GM18507 (cell line): ENCODE data around the gene CHRDL2.

ENCODE experiments used
- DNase-seq: peaks from one replicate; pipeline ENCODE4 v3.0.0; 2011; ENCODE audit warnings: low read depth; ENCODE audit not compliant: insufficient read length; ENCODE audit errors: extremely low spot score
- FAIRE-seq: peaks from 2 replicates; lab custom pipeline; 2011; peaks lifted over from hg19 to GRCh38; lab: Jason Lieb, UNC

CHRDL2 gene

GRCh38 chr11:74749127-74749964, 18.1 kb upstream of the CHRDL2 start:
- FAIRE-seq (peak; percentile 33), DNase-seq (no peak)

GRCh38 chr11:74748211-74749126, 17.2 kb upstream of the CHRDL2 start, which contains the start of gene RNF169:
TSS of gene RNF169 (plus strand) at chr11:74748849. CDS start at chr11:74748881, 32 bp downstream.
- FAIRE-seq, result peak; percentile 86
- DNase-seq, result peak; percentile 94

- FAIRE-seq (no peak), DNase-seq (no peak)
Observed at GRCh38 chr11:74746868-74747267, 15.6 kb upstream of the CHRDL2 start.

GRCh38 chr11:74744277-74744676, 13.1 kb upstream of the CHRDL2 start:
- FAIRE-seq (no peak), DNase-seq (no peak)

- DNase-seq (no peak), FAIRE-seq (no peak)
Observed at GRCh38 chr11:74743640-74744039, 12.4 kb upstream of the CHRDL2 start.

GRCh38 chr11:74742070-74742469, 10.8 kb upstream of the CHRDL2 start:
- FAIRE-seq (no peak), DNase-seq (no peak)

- DNase-seq (no peak), FAIRE-seq (peak; percentile 56)
Observed at GRCh38 chr11:74739546-74740270, 8.5 kb upstream of the CHRDL2 start.

- no peak for FAIRE-seq
Observed at GRCh38 chr11:74736031-74736430, 4.8 kb upstream of the CHRDL2 start.

GRCh38 chr11:74735365-74735928, 4.2 kb upstream of the CHRDL2 start:
- no peak for DNase-seq
- no peak for FAIRE-seq

More at GRCh38 chr11:74736031-74736430, 4.8 kb upstream of the CHRDL2 start:
- DNase-seq, result no peak

GRCh38 chr11:74734559-74734925, 3.3 kb upstream of the CHRDL2 start:
- FAIRE-seq (no peak), DNase-seq (no peak)

GRCh38 chr11:74730571-74731260, 510 bp downstream of the CHRDL2 start:
- FAIRE-seq (no peak), DNase-seq (no peak)

- DNase-seq (no peak), FAIRE-seq (no peak)
Observed at GRCh38 chr11:74729397-74729796, 1.8 kb downstream of the CHRDL2 start.

- FAIRE-seq, result peak; percentile 78
- DNase-seq, result peak; percentile 72
Observed at GRCh38 chr11:74726547-74727182, 4.6 kb downstream of the CHRDL2 start.

GRCh38 chr11:74725701-74726100, 5.5 kb downstream of the CHRDL2 start:
- DNase-seq, result no peak
- no peak for FAIRE-seq

GRCh38 chr11:74723511-74723910, 7.7 kb downstream of the CHRDL2 start:
- DNase-seq (no peak), FAIRE-seq (no peak)

GRCh38 chr11:74721479-74721835, 9.8 kb downstream of the CHRDL2 start:
- FAIRE-seq (no peak), DNase-seq (no peak)

GRCh38 chr11:74720596-74721478, 10.4 kb downstream of the CHRDL2 start:
- DNase-seq, result no peak
- no peak for FAIRE-seq

- DNase-seq (no peak), FAIRE-seq (no peak)
Observed at GRCh38 chr11:74719011-74719410, 12.2 kb downstream of the CHRDL2 start.
